GM12872 (cell line): ENCODE measurements around the gene CPNE1.

Experiments used
- CTCF ChIP-seq: IDR thresholded peaks from 3 replicates; pipeline ENCODE4 v1.5.1; 2011; ENCODE audit warnings: low read depth, mild to moderate bottlenecking, low read length, moderate library complexity; ENCODE audit not compliant: insufficient read depth

The CPNE1 gene

GRCh38 chr20:35662551-35662950, 2.1 kb downstream of the CPNE1 start:
- TF ChIP-seq CTCF, result no peak

GRCh38 chr20:35661908-35662307, 2.8 kb downstream of the CPNE1 start:
- TF ChIP-seq CTCF, result no peak

- TF ChIP-seq CTCF, result no peak
Measured at GRCh38 chr20:35661053-35661452, 3.6 kb downstream of the CPNE1 start.

- no peak for TF ChIP-seq CTCF
Measured at GRCh38 chr20:35660122-35660937, 4.4 kb downstream of the CPNE1 start.

- no peak for TF ChIP-seq CTCF
Measured at GRCh38 chr20:35657271-35657670, 7.4 kb downstream of the CPNE1 start.

- no peak for TF ChIP-seq CTCF
Measured at GRCh38 chr20:35654415-35654814, 10.3 kb downstream of the CPNE1 start.

- no peak for TF ChIP-seq CTCF
Measured at GRCh38 chr20:35653893-35654292, 10.8 kb downstream of the CPNE1 start.
